GM12891 (cell line): Measurements from ENCODE around the gene TM4SF1.
"Not testable (repeated sequence)": the region's sequence is repeated elsewhere in the genome, so short reads cannot be mapped to it uniquely, and the experiment has no call there.

Experiments used
- DNase-seq: peaks from one replicate; pipeline ENCODE4 v3.0.0; 2011; ENCODE audit warnings: low spot score; ENCODE audit not compliant: insufficient read length
- FAIRE-seq: peaks from 2 replicates; lab custom pipeline; 2011; peaks lifted over from hg19 to GRCh38; lab: Jason Lieb, UNC
- PAX5 ChIP-seq: IDR thresholded peaks from 2 replicates; pipeline ENCODE4 v1.6.1; 2011; ENCODE audit warnings: low read length, moderate library complexity, mild to moderate bottlenecking; ENCODE audit not compliant: insufficient read depth, severe bottlenecking
- POLR2A ChIP-seq: IDR thresholded peaks from 2 replicates; pipeline ENCODE4 v1.6.1; 2011; ENCODE audit warnings: low read depth, low read length, control low read depth
- POLR2AphosphoS5 ChIP-seq: IDR thresholded peaks from 2 replicates; pipeline ENCODE4 v1.6.1; 2011; ENCODE audit warnings: low read depth, low read length, control low read depth
- POU2F2 ChIP-seq: IDR thresholded peaks from 2 replicates; pipeline ENCODE4 v1.6.1; 2011; ENCODE audit warnings: low read depth, mild to moderate bottlenecking, control low read depth, low read length, moderate library complexity
- SPI1 ChIP-seq: IDR thresholded peaks from 2 replicates; pipeline ENCODE4 v1.6.1; 2011; ENCODE audit warnings: low read depth, low read length, control low read depth
- TAF1 ChIP-seq: IDR thresholded peaks from 2 replicates; pipeline ENCODE4 v1.6.1; 2011; ENCODE audit warnings: low read depth, low read length, control low read depth

TM4SF1 gene

DNA sequence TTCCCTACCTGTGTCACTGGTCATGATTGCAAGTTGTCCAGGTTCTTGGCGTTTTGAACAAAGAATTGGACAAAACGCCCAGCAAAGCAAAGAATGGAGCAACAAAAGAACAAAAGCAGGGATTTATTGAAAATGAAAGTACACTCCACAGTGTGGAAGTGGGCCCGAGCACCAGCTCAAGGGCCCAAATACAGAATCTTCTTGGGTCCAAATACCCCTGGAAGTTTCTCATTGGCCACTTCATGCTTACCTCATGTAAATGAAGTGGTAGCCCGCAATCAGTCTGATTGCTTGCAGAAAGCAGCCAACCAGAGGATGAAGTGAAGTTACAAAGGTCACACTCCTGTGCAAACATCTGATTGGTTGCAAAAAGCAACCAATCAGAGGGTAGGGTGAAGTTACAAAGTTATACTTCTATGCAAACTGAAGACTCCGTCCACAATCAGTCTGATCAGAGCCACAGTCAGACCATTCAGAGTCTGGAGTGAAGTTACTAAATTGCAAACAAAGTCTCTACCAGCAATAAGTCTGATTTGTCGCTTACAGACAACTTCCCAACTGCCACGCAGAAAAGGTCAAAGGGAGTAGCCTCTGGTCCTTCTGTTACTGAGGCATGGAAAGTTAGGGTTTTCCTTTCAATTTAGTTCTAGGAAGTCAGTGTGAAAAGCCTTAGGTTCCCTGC lies 8.3 kb upstream of the TM4SF1 start:
- FAIRE-seq (no peak), DNase-seq (no peak)
- no peak for TF ChIP-seq PAX5
- TF ChIP-seq POLR2AphosphoS5, result no peak
- TF ChIP-seq POLR2A, result no peak
- no peak for TF ChIP-seq TAF1
- no peak for TF ChIP-seq POU2F2
- TF ChIP-seq SPI1, result no peak

DNA sequence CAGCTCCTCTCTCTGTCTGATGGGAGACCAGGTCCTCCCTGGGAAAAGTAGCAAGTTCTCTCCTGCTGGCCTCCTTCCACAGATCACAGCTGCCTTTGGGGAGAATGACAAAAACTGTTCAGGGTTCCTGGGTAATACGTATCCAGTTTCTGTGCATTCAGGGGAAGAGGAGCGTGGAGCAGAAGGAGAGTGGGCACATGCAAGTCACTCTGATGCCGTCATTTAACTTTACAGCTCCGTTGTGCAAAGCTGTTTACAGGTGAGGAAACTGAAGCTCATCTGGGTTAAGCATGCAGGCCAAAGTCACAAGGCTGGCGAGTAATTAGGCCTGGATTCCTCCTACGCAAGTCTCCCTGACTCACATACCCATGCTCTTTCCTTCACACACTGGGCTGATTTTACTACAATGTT lies 7.5 kb upstream of the TM4SF1 start:
- FAIRE-seq, result no peak
- DNase-seq, result no peak

GRCh38 chr3:149384167-149384566 lies 6.7 kb upstream of the TM4SF1 start:
- TF ChIP-seq POU2F2 (no peak), POLR2AphosphoS5 (no peak), SPI1 (no peak), TAF1 (no peak), POLR2A (no peak), PAX5 (no peak)
- DNase-seq (no peak), FAIRE-seq (no peak)

More for the DNA sequence above, 7.5 kb upstream of the TM4SF1 start:
- TF ChIP-seq SPI1 (no peak), POU2F2 (no peak), POLR2AphosphoS5 (no peak), POLR2A (no peak), PAX5 (no peak), TAF1 (no peak)

GRCh38 chr3:149383703-149384102 lies 6.3 kb upstream of the TM4SF1 start:
- FAIRE-seq (no peak), DNase-seq (no peak)
- TF ChIP-seq POLR2A (no peak), POU2F2 (no peak), TAF1 (no peak), POLR2AphosphoS5 (no peak), SPI1 (no peak), PAX5 (no peak)

DNA sequence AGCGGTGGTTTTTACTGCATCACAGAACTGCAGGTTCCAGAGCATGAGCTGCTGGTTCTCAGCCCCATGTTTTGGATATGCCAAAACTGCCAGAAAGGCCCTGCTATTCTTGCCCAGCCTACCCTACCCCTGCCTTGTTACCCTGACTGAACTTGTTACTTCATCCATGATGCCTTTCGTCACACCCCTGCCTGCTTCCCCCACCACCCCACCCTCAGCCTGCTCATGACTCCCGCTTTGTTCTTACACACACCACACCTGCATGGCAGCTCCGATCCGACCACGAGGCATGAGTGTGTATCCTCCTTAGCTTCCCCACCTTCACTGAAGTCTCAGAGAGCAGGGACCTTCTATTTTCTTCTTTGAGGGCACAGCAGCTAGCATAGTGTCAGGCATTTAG lies 5.1 kb upstream of the TM4SF1 start:
- DNase-seq (no peak), FAIRE-seq (no peak)
- TF ChIP-seq TAF1, result no peak
- TF ChIP-seq POU2F2, result no peak
- no peak for TF ChIP-seq POLR2AphosphoS5
- no peak for TF ChIP-seq PAX5
- TF ChIP-seq POLR2A, result no peak
- TF ChIP-seq SPI1, result no peak

DNA sequence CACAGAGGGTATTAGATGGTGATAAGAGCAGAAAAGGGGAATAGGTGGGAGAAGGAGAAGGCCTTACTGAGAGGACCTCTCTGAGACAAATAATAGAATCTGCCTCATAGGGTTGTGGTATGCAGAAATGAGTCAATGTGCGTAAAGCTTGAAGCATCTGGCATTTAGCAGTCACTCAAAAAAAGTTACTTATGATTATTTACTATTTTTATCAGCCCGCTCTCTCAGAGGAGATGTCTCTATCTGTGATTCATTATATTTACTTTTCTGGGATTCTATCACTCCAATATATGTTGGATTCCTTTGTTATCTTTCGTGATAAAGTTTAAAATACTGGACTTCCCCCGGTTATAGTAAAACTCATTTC lies 4.6 kb upstream of the TM4SF1 start:
- TF ChIP-seq POU2F2 (no peak), SPI1 (no peak), POLR2AphosphoS5 (no peak), POLR2A (no peak), TAF1 (no peak), PAX5 (no peak)
- DNase-seq (no peak), FAIRE-seq (no peak)

DNA sequence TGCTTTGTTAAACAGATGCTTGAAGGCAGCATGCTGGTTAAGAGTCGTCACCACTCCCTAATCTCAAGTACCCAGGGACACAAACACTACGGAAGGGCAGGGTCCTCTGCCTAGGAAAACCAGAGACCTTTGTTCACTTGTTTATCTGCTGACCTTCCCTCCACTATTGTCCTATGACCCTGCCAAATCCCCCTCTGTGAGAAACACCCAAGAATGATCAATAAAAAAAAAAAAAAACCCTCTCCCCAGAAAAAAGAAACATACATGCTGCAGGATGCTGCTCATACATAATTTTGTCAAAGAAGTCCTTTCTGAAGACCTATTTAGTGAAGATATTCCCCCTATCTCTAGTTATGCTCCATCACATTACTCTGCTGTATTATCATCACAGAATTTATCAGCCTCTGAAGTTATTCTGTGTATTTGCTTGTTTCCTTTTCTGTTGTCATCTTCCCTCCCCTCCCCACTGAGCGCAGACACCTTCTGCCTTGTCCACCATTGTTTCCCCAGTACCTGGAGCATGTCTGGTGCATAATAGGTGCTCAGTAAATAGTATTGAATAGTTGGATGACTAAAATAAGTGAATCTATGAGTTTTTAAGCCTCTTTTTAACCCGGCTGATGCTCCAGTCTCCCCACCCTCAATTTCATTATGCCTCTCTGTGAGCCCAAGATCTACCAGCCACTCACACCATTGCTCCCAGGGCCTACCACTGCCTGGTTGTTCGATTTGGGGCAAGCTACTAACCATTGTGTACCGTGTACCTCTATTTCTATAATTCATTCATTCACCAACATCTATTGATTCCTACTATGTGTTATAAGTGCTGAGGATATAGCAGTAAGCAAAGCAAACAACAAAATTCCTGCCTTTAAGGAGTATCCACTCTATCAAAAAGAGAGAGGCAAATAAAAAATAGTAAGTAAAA lies 4.0 kb upstream of the TM4SF1 start:
- DNase-seq (no peak), FAIRE-seq (no peak)
- TF ChIP-seq POLR2AphosphoS5 (no peak), POU2F2 (no peak), TAF1 (no peak), SPI1 (no peak)

DNA sequence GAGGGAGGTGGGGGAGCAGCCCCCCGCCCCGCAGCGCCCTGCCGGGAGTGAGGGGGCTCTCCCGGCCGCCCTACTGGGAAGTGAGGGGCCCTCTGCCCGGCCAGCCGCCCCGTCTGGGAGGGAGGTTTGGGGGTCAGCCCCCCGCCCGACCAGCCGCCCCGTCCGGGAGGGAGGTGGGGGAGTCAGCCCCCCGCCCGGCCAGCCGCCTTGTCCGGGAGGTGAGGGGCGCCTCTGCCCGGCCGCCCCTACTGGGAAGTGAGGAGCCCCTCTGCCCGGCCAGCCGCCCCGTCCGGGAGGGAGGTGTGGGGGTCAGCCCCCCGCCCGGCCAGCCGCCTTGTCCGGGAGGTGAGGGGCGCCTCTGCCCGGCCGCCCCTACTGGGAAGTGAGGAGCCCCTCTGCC lies 2.8 kb upstream of the TM4SF1 start:
- not testable (repeated sequence) for DNase-seq, FAIRE-seq

DNA sequence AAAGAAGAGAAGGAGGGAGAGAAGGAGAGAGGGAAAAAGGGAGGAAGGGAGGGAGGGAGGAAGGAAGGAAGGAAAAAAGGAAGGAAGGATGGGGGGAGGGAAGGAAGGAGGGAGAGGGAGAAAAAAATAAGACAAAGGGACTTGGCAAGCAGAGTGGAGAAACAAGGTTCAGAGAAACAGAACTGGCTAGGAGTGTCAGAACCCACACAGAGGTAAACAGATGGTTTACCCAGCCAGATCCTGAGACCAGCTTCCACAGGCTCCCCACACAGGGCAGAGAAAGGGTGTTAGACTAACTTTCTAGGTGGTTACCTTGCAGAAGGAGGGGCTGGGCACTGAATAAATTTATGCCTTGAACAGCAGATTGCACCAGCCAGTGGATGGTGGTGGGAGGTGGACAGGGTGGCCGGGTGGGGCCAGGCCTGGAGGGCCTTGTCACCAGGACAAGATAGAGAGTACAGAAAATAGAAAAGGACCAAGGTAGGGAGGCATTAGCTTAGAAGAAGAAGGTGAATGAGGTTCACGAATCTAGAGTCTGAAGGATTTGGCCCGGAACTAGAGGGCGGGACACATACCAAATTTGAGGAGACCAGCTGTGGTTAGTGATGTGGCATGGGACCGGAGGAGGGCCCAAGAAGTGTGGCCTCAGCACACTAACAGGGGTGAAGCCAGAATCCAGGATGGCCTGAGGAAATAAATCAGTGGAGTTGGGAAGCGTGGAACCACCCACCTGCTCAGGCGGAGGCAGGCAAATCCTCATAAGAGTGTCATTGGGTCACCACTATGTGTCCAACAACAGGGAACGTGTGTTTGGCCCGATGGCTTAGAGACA lies 1.2 kb upstream of the TM4SF1 start:
- DNase-seq (no peak), FAIRE-seq (no peak)
- no peak for TF ChIP-seq PAX5
- no peak for TF ChIP-seq SPI1
- TF ChIP-seq POU2F2, result no peak
- TF ChIP-seq POLR2AphosphoS5, result no peak
- TF ChIP-seq TAF1, result no peak
- TF ChIP-seq POLR2A, result no peak
